Tibial nerve (tissue), 4 donors: Measurements from ENCODE around the gene GHSR. TPM values are rescaled to one million over a fixed set of nuclear protein-coding genes. Genes with fewer than 3 reads are reported as not detected.

Source experiments
- DNase-seq, 2 donors: peaks; one replicate each; pipeline ENCODE4 v3.0.0-alpha.2; 2019; ENCODE audit warnings: low spot score in 2 of 2
- H3K27ac ChIP-seq, 4 donors: fragments of 200-600 bp; sonication (generic) in 3 of 4; one replicate each; pipeline ENCODE4 v1.5.1; 2017 to 2019; ENCODE audit warnings: mild to moderate bottlenecking in 1 of 4
- H3K27me3 ChIP-seq, 2 donors: fragments of 200-600 bp; sonication (generic) in 1 of 2; one replicate each; pipeline versions ENCODE4 v1.5.1 to v1.6.0; 2017 to 2019
- H3K36me3 ChIP-seq, 3 donors: fragments of 200-600 bp; sonication (generic); one replicate each; pipeline ENCODE4 v1.5.1; 2018 to 2019
- H3K4me1 ChIP-seq, 4 donors: fragments of 200-600 bp; sonication (generic) in 3 of 4; one replicate each; pipeline ENCODE4 v1.5.1; 2017 to 2019
- H3K4me3 ChIP-seq, 4 donors: fragments of 200-600 bp; sonication (generic) in 3 of 4; one replicate each; pipeline ENCODE4 v1.5.1; 2017 to 2019; ENCODE audit warnings: mild to moderate bottlenecking in 1 of 4, moderate library complexity in 1 of 4
- H3K9me3 ChIP-seq, 4 donors: fragments of 200-600 bp; sonication (generic) in 3 of 4; one replicate each; pipeline ENCODE4 v1.5.1; 2017 to 2019
- EP300 ChIP-seq, 2 donors: sonication (generic); formaldehyde crosslinking; IDR thresholded peaks; one replicate each; pipeline ENCODE4 v1.6.1; 2017; ENCODE audit warnings: antibody characterized with exemption in 2 of 2, mild to moderate bottlenecking in 1 of 2
- POLR2A ChIP-seq, 2 donors: fragments of 450-650 bp; IDR thresholded peaks; one replicate each; pipeline ENCODE4 v1.6.1; 2017; ENCODE audit warnings: antibody characterized with exemption in 2 of 2, mild to moderate bottlenecking in 2 of 2, moderate library complexity in 2 of 2
- WGBS, 2 donors: methylation state at CpG; one replicate each; pipeline ENCODE4 v1.1.5; 2018; 5-methylcytosine and 5-hydroxymethylcytosine counted together
- total RNA-seq, 4 donors: library from RNA; depleted of rRNA; stranded (reverse); fragments of >200 nt; gene quantifications; one replicate each; pipeline ENCODE4 v1.1.0, GENCODE V29; 2016
- TF ChIP-seq, protein P1 (sequence below), 5 experiments: fragments of 200-600 bp in 3 of 5; fragments of 450-650 bp in 2 of 5; sonication (generic) in 3 of 5; IDR thresholded peaks; one replicate each; pipeline ENCODE4 v1.5.1; 2016 to 2019; ENCODE audit warnings: antibody characterized with exemption in 5 of 5, mild to moderate bottlenecking in 3 of 5, moderate library complexity in 2 of 5

Gene GHSR
- total RNA-seq, 4 donors from 2014 or later: not detected

DNA sequence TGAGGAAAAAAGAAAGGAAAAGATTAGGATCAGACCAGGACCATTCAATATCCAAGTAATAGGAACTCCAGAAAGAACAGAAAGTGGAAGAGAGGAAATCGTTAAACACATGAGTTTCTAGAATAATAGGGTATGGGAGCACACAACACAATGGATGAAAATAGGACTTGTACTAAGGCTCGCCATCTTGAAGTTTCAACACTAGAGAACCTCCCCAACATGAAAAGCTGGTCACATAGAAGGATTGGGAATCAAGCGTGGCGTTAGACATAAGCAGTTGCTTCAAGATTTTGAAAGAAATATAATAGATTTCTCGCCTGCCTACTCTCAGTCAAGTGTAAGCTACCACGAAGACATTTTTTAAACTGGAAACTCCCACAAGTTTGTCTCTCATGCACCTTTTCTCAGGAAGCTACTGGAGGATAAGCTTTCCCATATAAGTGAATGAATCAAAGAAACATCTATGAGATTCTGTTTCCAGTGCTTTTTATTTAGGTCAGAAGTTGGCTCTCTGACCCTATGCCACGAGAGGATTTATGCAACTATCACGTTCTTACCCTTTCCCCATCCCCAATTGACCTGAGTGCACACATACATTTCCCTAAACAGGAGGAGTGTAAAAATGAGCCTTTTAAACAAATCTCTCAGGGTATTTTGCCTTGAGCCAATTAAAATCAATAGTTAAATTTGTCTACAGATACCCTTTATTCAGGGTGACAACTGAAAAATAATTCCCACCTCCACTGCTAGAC is 45.2 kb downstream of the GHSR start:
- Histone ChIP-seq H3K27ac (no peak overlapping the region), H3K4me1 (no peaks in the 10 kb centered on the region), H3K27me3 (no peaks in the 10 kb centered on the region), H3K36me3 (peaks cover 0 to 40% (median 0%) of the 10 kb centered on the region in 3 donors), H3K9me3 (no peaks in the 10 kb centered on the region), H3K4me3 (no peak overlapping the region)
- WGBS, 2 donors: 94 to 95% methylated on average over 8 of the region's 8 CpGs
- no peak for DNase-seq
- TF ChIP-seq EP300 (IDR thresholded peaks at IDR 0.05) (no peak), POLR2A (IDR thresholded peaks at IDR 0.05) (no peak)
- TF ChIP-seq, protein P1, sequence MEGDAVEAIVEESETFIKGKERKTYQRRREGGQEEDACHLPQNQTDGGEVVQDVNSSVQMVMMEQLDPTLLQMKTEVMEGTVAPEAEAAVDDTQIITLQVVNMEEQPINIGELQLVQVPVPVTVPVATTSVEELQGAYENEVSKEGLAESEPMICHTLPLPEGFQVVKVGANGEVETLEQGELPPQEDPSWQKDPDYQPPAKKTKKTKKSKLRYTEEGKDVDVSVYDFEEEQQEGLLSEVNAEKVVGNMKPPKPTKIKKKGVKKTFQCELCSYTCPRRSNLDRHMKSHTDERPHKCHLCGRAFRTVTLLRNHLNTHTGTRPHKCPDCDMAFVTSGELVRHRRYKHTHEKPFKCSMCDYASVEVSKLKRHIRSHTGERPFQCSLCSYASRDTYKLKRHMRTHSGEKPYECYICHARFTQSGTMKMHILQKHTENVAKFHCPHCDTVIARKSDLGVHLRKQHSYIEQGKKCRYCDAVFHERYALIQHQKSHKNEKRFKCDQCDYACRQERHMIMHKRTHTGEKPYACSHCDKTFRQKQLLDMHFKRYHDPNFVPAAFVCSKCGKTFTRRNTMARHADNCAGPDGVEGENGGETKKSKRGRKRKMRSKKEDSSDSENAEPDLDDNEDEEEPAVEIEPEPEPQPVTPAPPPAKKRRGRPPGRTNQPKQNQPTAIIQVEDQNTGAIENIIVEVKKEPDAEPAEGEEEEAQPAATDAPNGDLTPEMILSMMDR (IDR thresholded peaks at IDR 0.05): no peak

DNA sequence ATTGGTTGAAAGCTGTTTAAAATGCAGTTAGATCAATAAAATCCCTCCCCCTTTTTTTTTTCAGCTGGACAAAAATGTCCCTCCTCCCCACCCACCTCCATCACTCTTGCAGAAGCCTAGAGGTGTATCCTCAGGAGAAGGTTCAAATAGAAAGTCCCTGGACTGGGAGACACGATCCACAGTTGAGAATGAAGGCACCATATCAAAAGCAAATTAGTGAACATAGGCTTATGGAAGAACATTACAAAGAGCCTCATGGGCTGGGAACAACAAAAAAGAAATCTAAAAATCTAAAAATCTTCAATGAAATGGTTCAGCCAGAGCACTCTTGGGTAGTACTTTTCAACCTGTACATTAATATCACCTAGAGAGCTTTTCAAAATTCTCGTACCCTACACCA is 46.2 kb downstream of the GHSR start:
- TF ChIP-seq EP300 (IDR thresholded peaks at IDR 0.05) (no peak), POLR2A (IDR thresholded peaks at IDR 0.05) (no peak)
- TF ChIP-seq, protein P1 (IDR thresholded peaks at IDR 0.05): no peak
- 96 to 98% methylated on average over 2 of the region's 2 CpGs for WGBS, 2 donors
- no peaks in the 10 kb centered on the region for H3K4me1 ChIP-seq

DNA sequence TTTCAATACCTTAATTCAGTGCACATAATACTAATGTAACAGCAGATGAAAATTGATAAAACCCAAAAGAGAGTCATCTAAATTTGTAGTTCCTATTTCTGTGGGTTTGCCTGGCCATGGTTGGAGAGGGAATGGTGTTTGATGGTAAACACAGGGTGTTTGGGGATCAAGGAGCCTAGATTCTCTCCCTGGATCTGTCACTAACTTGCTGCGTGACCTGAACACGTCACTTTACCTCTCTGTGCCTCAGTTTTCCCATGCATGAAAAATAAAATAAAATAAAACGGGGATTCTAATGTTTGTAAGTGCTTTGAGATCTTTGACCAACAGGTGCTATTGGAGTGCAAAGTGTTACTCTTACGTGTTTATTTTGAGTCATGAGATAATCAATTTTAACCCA is 49.8 kb downstream of the GHSR start:
- DNase-seq: no peak
- TF ChIP-seq, protein P1 (IDR thresholded peaks at IDR 0.05): no peak
- TF ChIP-seq POLR2A (IDR thresholded peaks at IDR 0.05): no peak
- no peak for TF ChIP-seq EP300 (IDR thresholded peaks at IDR 0.05)
- H3K9me3 ChIP-seq: no peaks in the 10 kb centered on the region
- no peak overlapping the region for H3K27ac ChIP-seq
- H3K4me3 ChIP-seq: no peak overlapping the region
- 91 to 94% methylated on average over 4 of the region's 4 CpGs for WGBS, 2 donors
- no peaks in the 10 kb centered on the region for H3K27me3 ChIP-seq
- H3K4me1 ChIP-seq: no peaks in the 10 kb centered on the region
- peaks cover 0 to 64% (median 0%) of the 10 kb centered on the region in 3 donors for H3K36me3 ChIP-seq

More for the DNA sequence above, 46.2 kb downstream of the GHSR start:
- no peaks in the 10 kb centered on the region for H3K27me3 ChIP-seq
- H3K9me3 ChIP-seq: no peaks in the 10 kb centered on the region
- H3K4me3 ChIP-seq: no peak overlapping the region
- no peak for DNase-seq
- peaks cover 0 to 48% (median 0%) of the 10 kb centered on the region in 3 donors for H3K36me3 ChIP-seq
- no peak overlapping the region for H3K27ac ChIP-seq

DNA sequence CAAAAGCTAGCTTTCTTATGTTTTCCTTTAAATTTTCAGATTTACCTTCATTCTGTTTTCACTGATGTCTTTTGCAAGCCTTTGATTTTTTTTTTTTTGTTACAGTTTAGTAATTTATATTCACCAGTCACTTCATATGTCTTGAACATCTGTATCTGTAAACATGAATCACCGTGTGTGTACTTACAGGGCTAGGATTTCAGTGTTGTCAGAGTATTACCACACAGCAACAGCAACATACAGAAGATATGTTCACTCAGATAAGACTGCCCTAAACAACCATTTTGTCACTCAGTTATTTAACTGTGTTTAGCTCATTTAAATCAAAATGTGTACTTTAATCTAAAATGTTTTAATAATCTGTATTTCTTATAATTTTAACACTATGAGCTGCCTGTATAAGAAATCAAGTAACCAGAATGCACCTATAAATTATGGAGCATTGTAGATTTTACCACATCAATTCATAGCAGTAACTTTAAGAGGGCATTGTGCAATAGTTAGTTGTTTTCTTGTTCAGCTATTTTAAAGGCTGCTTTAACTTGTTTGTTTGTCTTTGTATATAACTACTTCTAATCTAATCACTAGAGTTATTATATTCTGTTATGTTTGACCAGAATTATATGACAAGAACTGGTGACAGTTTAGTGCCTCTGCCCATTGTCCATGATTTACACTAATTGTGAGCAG is 50.4 kb downstream of the GHSR start:
- Histone ChIP-seq H3K36me3 (peaks cover 0 to 68% (median 0%) of the 10 kb centered on the region in 3 donors), H3K4me1 (no peaks in the 10 kb centered on the region), H3K27ac (no peak overlapping the region), H3K27me3 (no peaks in the 10 kb centered on the region), H3K4me3 (no peak overlapping the region), H3K9me3 (no peaks in the 10 kb centered on the region)
- 61 to 76% methylated on average over 1 of the region's 1 CpG for WGBS, 2 donors
- DNase-seq: no peak
- TF ChIP-seq, protein P1 (IDR thresholded peaks at IDR 0.05): no peak
- no peak for TF ChIP-seq POLR2A (IDR thresholded peaks at IDR 0.05)
- no peak for TF ChIP-seq EP300 (IDR thresholded peaks at IDR 0.05)

DNA sequence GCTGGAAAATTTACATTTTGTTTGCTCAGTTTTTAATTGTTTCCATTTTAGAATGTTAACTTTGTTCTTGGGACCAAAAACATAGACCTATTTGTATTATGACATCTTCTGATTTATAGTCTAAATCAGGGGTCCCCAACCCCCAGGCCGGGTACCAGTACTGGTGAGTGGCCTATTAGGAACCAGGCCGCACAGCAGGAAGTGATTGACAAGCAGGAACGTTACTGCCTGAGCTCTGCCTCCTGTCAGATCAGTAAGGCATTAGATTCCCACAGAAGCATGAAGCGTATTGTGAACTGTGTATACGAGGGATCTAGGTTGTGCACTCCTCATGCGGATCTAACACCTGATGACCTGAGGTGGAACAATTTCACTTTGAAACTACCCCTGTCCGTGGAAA is 51.9 kb downstream of the GHSR start:
- no peak overlapping the region for H3K4me3 ChIP-seq
- H3K4me1 ChIP-seq: peaks cover 0 to 5% (median 3%) of the 10 kb centered on the region in 4 donors
- peaks cover 0 to 62% (median 0%) of the 10 kb centered on the region in 3 donors for H3K36me3 ChIP-seq
- 79 to 85% methylated on average over 7 of the region's 7 CpGs for WGBS, 2 donors
- no peak for DNase-seq
- H3K27me3 ChIP-seq: no peaks in the 10 kb centered on the region
- TF ChIP-seq POLR2A (IDR thresholded peaks at IDR 0.05): no peak
- TF ChIP-seq, protein P1 (IDR thresholded peaks at IDR 0.05): no peak
- no peak for TF ChIP-seq EP300 (IDR thresholded peaks at IDR 0.05)
- no peaks in the 10 kb centered on the region for H3K9me3 ChIP-seq
- H3K27ac ChIP-seq: no peak overlapping the region
